GM21723 (cell line): ENCODE measurements around the gene KRT8.
"Not testable (repeated sequence)": the region's sequence is repeated elsewhere in the genome, so short reads cannot be mapped to it uniquely, and the experiment has no call there.

Experiments used
- ATAC-seq: cut with Tn5 transposase; IDR thresholded peaks from one replicate; pipeline ENCODE4 v1.9.1; 2021; ENCODE audit warnings: mild to moderate bottlenecking, moderate library complexity; ENCODE audit not compliant: unreplicated experiment

The KRT8 gene

DNA sequence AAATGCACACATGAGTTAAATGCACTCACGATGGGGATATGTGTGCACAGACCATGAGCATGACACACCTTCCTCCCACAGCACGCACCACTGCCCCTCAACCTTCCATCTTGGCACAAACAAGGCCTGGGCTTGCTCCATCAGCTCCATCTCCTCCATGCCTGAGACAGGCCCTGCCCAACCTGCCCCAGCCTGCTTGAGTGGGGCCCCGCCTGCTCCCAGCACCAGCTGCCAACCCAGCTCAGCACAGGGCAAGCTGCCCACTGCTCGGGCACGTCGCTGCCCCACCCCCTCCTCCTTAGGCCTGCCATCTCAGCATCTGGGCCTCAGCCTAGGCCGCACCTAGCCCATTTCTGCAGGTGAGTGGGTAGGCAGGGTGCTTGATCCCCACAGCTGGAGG is 28.5 kb downstream of the KRT8 start:
- no peak for ATAC-seq

DNA sequence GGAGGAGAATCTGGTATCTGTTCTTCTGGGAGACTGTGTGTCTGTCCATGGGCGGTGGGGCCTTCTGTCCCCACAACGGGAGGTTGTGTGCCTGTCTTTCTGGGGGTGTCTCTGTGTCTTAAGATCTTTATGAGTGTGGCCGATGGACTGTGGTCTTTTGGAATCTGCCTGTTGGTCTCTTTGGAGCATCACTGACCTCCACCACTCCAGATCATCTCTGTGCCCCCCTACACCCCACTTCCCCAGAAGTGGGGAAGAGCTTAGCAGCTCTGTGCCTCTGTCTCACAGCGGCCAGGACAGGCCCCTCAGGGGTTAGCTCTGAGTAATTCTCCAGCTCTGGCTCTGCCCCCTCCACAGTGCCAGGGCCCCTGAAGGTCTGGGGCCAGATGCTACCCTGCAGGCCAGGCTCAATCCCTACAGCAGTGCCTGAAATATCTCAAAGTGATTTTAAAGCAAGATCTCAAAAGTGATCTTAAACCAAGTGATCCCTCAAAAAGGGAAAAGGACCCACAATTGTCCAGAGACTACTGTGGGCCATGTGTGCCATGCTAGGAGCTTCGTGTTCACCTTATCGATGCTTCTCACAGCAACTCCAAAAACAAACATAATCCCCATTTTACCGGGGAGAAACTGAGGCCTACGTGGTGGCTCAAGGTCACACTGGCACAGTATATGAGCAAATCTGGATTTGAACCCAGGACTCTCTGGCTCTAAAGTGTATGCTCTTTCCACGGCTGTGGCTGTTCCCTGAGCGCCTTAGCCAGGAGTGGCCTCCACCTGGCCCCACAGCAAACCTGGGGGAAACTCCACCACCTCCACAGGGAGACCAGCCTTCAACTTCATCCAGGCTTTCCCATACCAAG is 30.1 kb downstream of the KRT8 start:
- no peak for ATAC-seq

DNA sequence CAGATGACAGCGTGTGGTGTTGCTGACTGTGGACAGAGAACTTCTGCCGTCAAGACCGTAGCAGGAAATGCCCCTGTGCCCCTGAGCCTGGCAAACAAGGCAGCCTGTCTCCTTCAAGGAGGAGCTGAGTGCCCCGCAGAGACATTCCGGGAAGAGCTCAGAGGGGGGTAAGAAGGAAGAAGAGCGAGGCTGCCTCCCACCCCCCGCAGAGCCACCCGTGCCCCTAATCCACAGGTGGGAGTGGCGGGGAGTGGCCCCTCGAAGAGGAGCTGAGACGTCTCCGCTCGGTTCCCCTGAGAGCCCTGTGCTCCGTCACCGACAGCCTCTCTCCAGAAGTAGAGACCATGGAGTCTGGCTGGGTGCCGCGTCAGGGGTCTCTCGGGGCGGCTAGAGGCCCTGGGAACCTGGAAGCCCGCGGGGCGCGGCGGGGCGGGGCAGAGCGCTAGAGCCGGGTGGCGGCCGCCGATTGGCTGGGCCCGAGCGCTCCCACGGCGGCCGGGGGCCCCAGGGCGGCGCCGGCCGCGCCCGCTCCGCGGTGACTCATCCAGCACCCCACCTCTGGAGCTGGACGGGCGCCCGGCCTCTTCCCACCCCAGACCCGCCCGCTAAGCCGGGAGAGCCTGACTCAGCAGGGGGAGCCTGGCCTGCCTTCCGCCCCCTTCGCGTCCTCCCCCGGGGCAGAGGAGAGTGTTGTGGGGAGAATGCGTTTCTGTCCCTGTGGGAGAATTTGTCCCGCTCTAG is 30.9 kb downstream of the KRT8 start:
- ATAC-seq, result peak; percentile 43

DNA sequence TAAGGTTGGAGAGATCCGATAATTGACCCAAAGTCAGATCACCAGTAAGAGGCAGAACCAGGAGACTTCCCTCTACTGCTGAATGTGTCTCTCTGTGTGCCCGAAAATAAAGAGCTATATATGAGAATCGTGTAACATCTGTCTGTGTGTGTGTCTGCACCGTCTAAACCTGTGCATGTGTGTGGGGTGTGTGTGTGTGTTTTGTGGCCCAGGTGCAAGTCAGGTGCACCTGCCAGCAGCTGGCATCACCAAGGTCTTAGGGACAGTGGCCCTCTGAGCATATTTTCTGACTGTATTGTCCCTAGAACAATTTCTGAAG is 31.4 kb downstream of the KRT8 start:
- no peak for ATAC-seq

DNA sequence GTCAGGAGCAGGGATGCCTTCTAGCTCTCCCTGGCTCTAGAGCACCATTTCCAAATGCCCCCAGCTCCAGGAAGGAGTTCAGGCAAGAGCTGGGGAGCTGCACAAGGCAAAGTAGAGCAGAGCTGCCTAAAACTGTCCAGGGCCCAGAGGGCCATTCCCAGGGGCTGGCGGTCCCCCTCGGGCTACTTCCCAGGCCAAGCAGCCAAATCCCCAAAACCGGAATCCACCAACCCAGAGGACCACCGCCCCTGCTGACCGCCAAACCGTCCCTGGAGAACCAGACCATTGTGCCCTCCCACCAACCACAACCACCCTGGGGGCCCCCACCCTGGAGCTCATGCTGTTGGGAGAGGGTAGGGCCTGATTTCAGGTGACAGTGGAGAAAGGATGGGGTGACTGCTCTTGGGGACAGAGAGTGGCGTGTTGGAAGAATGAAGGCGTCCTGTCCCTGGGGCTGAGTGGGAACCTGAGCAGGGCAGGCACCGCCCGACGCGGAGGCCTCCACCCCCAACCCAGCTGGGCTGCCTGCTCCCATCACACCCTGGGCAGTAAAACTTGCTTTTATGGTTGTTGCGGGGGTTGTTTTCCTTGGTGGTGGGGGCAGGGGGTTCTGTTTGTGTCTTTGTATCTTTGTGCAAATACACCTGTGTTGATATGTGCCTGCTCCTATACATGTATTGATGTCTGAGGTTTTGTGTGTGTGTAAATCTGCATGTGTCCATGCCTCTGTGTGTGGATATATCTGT is 32.1 kb downstream of the KRT8 start:
- no peak for ATAC-seq

DNA sequence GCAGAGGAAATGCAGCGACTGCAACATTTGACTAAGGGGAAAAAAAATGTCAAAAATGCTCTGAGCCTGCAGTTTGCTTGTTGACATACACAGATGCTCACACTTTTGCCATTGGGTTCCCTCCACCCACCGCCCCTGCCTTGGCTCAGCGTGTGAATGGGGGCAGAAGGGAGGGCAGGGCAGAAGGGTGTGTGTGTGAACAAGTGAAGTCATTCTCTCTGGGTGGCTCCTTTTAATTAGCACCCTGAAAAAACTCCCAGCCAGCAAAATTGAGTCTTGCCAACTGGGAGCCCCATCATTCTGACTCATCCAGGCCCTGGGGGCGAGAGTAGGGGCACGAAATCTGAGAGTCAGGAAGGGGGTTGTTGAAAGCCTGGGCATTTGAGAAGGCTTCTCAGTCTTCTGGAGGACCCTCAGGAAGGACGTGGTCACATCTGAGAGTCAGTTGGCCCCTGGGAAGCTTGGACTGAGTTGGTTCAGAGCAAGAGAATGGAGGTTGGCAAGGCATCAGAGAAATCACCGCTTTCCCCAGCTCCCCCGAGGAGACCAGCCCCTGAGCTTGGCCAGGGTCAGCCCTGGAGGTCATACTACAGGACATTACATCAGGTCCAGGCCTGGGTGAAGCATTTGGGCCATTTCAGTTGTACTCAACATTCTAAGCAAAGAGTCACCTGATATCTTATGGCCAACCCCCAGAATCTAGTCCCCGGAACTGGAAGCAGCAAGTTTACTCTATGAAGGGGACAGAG is 33.4 kb downstream of the KRT8 start:
- no peak for ATAC-seq

DNA sequence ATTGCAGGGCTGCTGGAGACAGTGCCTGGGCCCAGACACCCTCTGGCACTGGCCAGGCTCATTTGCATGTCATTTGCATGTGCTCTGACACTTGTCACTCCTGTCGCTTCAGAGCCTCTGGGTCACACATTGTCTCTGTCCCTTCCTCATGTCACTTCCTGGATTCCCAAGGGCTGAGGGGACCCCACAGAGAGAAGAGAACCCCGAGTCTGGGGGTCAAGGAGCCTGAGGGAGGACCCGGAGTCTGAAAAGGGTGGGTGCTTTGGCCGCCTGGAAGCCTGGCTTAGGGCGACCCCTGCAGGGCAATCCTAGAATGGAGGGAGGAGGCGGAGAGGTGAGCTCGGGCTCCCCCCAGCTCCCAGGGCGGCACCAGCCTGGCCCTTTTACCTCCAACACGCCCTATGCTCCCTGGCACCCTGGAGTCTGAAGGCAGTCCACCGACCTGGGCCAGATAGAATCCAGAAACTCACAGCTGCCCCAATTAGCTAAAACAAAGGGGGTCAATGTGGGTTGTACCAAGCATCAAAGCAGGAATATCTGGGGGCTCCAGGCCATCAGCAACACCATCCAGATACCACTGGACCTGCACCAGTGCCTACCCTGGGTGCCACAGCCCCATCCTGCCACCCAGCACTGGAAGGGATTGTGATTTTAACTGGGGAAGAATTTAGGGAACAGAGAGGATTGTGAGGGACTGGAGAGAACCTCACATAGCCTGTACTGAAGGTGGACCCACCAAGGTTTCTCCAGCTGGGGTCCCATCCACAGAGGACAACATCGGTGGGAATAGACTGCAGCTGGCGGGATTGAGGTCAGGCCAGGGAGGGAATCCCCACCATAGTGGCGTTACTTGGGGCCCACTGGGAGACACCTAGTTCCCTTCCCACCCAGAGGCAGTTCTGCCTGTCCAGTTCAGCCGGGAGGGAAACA is 34.2 kb downstream of the KRT8 start:
- ATAC-seq, result peak; percentile 60

DNA sequence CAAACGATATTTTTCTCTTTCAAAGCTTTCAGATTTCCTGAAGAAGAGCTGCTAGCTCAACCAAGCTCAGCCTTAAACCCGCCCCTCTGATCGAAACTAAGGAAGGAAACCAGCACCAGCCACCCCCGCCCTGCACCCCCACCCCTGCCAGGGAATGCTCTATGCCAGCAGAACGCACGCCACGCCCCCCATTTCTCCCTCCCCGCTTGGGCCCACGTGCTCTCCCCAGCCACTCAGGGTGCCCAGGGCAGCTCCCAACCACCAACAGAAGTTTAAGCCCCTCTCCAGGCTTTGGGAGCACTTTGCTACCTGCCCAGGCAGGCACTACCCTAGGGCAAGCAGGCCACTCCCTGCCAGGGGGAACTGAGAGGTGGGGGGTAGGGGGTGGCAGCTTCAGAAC is 37.2 kb downstream of the KRT8 start:
- ATAC-seq, result no peak

DNA sequence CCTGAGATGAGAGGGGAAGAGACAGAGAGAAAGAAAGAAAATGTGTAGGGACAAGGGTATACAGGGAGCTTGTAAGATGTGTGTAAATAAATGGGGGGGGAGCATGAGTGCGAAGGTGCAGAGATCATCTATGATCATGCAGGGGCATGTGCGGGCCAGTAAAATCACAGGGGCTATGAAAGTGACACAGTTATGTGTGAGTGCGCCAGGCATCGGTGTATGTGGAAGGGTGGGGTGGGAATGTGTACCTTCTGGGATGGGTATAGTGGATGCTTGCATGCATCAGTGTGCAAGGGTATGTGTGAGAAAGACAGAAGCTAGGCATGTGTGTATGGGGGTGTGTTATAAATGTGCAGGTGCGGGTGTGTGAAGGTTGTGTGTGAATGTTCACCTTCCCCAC is 37.7 kb downstream of the KRT8 start:
- ATAC-seq, result no peak

DNA sequence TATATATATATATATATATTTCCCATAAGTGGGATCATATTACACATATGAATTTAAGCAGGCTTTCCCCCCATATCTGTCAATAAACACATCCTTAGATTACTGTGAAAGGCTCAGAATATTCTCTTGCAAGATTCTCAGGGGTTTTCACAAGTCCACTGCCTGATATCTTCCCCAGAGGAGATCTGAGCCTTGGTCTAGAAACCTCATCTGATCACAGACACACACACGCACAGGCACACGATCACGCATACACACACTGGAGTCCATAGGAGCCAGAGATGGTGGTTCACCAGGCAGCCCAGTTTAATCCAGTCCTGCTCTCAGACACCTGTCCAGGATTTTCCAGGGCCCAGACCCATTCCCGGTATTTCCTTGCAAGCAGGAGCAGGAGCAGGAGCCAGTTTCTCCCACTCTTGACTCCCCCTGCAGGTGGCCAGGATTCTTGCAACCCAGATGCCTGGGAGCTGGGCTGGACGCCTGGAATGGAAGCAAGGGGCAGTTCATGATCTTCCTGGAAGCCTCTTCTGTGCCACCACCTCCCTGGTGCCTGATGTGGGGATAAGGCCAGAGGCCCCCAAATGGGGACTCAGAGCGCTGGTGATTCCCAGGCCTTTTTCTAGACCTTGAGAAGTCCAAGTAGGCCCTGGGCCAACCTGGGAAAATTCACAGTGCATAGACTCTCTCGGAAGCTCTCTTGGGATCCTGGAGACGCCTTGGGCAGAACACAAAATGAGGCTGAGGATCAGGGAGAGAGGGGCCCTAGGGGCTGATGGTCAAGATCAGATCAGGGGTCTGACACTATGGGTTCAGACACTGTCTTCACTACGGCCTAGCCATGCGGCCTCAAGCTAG is 39.6 kb downstream of the KRT8 start:
- ATAC-seq, result no peak

DNA sequence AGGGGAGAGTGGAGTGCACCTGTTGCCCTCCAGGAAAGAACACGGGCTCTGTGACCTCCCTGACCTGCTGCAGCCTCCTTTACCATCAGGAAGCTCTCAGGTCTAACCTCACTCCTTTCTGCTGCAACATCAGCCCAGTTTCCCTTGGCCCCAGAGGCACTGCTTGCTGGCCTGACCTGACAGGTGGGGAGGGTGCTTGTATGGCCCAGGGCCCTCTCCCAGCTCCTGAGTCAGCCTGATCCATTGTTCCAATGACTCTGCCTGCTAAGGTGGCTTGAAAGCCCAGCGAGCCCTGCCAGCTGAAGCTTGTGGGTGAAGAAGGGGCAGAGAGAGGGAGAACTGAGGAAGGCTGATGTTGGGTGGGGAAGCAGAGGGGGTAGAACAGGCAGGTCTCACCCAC is 42.9 kb downstream of the KRT8 start:
- ATAC-seq, result no peak

DNA sequence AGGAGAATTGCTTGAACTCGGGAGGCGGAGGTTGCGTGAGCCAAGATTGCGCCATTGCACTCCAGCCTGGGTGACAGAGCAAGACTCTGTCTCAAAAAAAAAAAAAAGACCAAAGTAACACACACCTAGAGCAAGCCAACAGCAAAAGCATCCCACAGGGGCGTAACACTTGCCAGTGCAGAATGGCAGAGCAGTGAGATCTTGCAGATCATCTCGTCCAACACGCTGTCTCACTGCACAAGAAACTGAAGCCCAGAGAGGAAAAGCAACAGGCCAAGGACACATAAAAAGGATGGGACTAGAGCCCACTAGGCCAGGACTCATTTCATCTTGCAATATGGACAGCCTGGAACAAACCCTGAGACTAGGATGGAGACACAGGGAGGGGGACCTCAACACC is 43.4 kb downstream of the KRT8 start:
- no peak for ATAC-seq

DNA sequence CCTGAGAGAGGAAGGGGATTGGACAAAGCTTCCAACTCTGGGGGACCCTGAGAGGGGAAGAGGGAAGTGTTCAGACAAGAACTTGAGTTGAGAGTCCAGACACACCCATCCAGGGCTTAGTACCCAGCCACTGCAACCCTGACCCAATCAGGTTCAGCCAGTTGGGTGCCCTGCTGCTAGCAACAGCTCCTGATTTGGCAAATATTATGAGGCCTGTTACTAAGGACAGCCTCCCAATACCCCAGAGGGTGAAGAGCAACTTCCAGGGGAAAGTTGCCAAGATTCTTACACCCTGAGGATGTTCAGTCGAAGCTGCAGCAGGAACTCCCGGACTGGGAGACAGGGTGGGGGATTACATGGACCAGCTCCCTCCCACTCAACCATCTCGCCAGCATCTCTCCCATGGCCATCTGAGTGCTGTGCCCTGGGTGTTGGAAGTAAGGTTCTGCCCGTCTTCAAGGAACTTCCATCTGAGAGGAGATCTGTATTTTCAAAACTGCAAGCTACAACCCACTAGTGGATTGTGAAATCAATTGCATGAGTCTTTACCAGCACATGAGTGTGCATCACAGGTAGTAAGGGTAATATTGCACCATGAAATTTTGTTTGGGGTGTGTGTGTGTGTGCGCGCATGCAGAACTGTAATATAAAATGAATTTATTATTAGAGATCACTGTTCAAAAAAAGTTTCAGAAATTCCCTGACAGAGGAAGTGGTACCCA is 44.6 kb downstream of the KRT8 start:
- ATAC-seq, result no peak

DNA sequence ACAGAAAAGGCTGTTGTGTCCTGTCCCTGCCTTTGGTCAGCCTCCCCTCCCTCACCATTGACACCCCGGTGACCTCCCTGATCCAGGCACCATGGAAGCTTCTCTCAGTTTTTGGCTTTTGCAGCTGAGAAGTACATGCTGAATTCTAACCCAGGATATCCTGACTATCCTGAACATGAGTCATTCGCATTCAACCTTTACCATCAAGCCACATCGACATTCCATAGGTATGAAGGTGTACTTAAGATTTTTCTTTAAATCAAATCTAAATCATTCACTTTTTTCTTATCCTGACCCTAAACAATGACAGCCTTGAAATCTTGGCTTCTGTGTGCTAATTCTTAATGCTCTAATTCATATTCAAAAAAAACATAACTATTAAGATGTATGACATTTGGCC is 47.4 kb downstream of the KRT8 start:
- no peak for ATAC-seq

DNA sequence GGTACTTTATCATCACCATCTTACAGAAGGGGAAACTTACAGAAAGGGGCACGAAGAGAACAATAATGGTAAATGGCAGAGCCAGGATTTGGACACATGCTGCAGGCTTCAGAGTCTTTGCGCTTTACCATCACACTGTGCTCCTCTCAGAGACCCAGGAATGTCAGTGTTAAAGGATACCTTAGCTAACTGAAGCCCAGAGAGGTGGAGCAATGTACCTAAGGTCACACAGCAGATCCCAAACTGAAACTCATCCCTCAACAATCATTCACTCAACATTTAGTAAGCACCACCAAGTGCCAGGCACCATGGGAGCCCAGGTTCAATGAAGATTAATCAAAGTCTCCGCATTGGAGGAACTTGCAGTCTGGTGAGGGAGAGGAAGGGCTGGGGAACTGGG is 48.1 kb downstream of the KRT8 start:
- ATAC-seq, result no peak

DNA sequence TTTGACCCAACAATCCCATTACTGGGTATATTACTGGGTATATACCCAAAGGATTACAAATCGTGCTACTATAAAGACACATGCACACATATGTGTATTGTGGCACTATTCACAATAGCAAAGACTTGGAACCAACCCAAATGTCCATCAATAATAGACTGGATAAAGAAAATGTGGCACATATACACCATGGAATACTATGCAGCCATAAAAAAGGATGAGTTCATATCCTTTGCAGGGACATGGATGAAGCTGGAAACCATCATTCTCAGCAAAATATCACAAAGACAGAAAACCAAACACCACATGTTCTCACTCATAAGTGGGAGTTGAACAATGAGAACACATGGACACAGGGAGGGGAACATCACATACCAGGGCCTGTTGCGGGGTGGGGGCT is 48.8 kb downstream of the KRT8 start:
- not testable (repeated sequence) for ATAC-seq

DNA sequence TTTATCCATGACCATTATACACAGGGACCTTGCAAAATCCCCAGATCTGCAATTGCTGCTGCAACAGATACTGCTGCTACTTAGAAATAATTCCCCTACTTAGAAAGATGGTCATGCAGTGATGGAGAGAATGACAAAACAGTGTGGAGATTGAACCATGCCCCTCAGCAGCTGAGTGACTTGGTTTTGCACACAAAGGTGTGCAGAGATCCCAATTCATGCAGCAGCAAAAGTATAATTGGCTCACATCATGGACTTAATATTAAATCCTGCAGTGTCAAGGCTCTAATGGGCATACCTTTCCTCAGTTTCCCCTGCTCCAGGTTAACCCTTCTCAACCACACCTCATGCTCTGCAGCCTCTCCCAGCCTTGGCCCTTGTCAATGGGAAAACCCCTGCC is 53.1 kb downstream of the KRT8 start:
- ATAC-seq, result no peak

DNA sequence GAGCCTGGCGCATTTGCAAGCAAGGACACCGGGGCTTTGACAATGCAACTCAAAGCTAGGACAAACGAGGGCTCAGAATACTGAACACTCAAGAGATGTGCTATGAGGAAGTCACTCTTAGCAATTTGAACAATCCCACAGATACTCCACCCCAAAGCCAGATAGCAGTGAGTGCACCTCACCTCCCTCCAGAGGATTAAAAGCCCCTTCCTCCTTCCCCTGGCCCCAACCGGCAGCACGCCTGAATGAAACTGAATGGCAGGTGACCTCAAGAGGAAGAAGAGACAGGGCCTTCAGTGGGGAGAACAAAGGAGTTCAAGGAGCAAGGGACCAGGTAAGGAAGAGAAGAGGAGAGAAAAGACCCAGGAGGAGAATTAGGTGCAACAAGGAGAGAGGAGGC is 54.2 kb downstream of the KRT8 start:
- ATAC-seq, result no peak

DNA sequence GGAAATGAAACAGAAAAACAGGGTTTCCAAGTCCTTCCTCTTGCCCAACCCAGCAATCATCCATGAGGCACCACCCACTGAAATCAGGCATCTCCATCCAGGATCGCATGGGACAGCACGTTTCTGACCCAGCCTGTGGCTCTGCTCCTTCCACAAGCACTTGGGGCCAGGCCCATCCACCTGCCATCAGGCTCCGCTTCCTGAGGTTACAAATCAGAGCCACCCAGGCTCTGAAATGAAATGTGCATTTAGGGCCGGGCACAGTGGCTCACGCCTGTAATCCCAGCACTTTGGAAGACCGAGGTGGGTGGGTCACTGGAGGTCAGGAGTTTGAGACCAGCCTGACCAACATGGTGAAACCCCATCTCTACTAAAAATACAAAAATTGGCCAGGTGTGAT is 55.4 kb downstream of the KRT8 start:
- no peak for ATAC-seq
